ENCODE data around the gene ZC3H4. TPM values are rescaled to one million over a fixed set of nuclear protein-coding genes. Genes with fewer than 3 reads are reported as not detected.

The ZC3H4 gene
- total and polyA plus RNA-seq, 9 of the 15 experiments (the other 6 are each of a cell fraction or from before 2014, with no cell fraction given) = 2.2 to 75.6 (median 18.3) TPM

DNA sequence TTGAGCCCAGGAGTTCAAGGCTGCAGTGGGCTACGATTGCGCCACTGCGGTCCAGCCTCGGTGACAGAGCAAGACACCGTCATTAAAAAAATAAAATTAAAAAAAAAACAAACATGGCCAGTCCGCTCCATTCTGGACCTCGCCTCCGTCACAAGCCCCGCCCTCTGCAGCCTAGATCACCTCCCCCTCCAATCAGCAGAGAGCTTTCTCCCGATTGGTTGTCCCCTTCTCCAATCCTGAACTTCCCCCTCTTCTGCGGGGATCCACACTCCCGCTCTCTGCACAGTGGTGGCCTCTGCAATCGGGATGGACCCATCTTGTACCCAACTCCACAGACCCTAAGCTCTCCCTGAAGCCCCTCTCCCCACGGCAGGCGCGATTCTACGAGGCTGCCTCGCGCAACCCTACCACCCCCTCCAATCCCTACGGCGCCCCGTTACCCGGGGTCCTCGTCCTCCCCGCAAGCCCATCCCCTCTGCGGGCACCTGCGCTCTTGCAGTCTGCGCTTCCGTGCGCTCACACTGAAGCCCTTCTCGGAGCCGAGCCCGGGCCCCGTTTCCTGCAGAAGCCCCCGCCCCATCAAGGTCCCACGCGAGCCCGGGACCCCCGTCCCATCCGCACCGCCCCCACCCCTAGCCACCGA is 65.7 kb downstream of the ZC3H4 start (continued):
- TF ChIP-seq, protein P1, sequence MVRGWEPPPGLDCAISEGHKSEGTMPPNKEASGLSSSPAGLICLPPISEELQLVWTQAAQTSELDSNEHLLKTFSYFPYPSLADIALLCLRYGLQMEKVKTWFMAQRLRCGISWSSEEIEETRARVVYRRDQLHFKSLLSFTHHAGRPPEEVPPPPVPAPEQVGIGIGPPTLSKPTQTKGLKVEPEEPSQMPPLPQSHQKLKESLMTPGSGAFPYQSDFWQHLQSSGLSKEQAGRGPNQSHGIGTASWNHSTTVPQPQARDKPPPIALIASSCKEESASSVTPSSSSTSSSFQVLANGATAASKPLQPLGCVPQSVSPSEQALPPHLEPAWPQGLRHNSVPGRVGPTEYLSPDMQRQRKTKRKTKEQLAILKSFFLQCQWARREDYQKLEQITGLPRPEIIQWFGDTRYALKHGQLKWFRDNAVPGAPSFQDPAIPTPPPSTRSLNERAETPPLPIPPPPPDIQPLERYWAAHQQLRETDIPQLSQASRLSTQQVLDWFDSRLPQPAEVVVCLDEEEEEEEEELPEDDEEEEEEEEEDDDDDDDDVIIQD (CRISPR knock-in tag; IDR thresholded peaks at IDR 0.05) = no peak
- TF ChIP-seq ZNF444 (CRISPR knock-in tag; IDR thresholded peaks at IDR 0.05) = no peak
- no peak for TF ChIP-seq ZNF551 (CRISPR knock-in tag; IDR thresholded peaks at IDR 0.05)
- no peak for TF ChIP-seq ATF1 (CRISPR knock-in tag; IDR thresholded peaks at IDR 0.05)
- 0 out of 2 replicates have a peak, but pooled peaks have one; percentile 12 for TF ChIP-seq ATF1 (tag; IDR thresholded peaks at IDR 0.05)
- TF ChIP-seq, protein P2, sequence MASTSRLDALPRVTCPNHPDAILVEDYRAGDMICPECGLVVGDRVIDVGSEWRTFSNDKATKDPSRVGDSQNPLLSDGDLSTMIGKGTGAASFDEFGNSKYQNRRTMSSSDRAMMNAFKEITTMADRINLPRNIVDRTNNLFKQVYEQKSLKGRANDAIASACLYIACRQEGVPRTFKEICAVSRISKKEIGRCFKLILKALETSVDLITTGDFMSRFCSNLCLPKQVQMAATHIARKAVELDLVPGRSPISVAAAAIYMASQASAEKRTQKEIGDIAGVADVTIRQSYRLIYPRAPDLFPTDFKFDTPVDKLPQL (IDR thresholded peaks at IDR 0.05; ENCODE audit: extremely low read depth, insufficient read length) = no peak
- no peak for TF ChIP-seq MTA2 (IDR thresholded peaks at IDR 0.05; ENCODE audit: low read depth)
- no peak for TF ChIP-seq DDX20 (tag; IDR thresholded peaks at IDR 0.05; ENCODE audit: low read depth)
- no peak for TF ChIP-seq ARNT (IDR thresholded peaks at IDR 0.05)
- no peak for TF ChIP-seq PCBP1 (IDR thresholded peaks at IDR 0.05; ENCODE audit: low read depth, low read length, poor library complexity, severe bottlenecking)
- TF ChIP-seq PHB2 (IDR thresholded peaks at IDR 0.05; ENCODE audit: low read depth) = no peak
- no peak for TF ChIP-seq RBM34 (IDR thresholded peaks at IDR 0.05; ENCODE audit: borderline replicate concordance, insufficient read depth, low read length)
- TF ChIP-seq, protein P3, sequence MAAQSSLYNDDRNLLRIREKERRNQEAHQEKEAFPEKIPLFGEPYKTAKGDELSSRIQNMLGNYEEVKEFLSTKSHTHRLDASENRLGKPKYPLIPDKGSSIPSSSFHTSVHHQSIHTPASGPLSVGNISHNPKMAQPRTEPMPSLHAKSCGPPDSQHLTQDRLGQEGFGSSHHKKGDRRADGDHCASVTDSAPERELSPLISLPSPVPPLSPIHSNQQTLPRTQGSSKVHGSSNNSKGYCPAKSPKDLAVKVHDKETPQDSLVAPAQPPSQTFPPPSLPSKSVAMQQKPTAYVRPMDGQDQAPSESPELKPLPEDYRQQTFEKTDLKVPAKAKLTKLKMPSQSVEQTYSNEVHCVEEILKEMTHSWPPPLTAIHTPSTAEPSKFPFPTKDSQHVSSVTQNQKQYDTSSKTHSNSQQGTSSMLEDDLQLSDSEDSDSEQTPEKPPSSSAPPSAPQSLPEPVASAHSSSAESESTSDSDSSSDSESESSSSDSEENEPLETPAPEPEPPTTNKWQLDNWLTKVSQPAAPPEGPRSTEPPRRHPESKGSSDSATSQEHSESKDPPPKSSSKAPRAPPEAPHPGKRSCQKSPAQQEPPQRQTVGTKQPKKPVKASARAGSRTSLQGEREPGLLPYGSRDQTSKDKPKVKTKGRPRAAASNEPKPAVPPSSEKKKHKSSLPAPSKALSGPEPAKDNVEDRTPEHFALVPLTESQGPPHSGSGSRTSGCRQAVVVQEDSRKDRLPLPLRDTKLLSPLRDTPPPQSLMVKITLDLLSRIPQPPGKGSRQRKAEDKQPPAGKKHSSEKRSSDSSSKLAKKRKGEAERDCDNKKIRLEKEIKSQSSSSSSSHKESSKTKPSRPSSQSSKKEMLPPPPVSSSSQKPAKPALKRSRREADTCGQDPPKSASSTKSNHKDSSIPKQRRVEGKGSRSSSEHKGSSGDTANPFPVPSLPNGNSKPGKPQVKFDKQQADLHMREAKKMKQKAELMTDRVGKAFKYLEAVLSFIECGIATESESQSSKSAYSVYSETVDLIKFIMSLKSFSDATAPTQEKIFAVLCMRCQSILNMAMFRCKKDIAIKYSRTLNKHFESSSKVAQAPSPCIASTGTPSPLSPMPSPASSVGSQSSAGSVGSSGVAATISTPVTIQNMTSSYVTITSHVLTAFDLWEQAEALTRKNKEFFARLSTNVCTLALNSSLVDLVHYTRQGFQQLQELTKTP (IDR thresholded peaks at IDR 0.05; ENCODE audit: low read depth in 1 of 2, partially characterized antibody in 2 of 2) = peak in 1 of 2 experiments; percentile 34
- TF ChIP-seq NFXL1 (CRISPR knock-in tag; IDR thresholded peaks at IDR 0.05) = no peak
- TF ChIP-seq PTBP1 (IDR thresholded peaks at IDR 0.05; ENCODE audit: low read depth, low read length) = no peak
- no peak for TF ChIP-seq BRF1 (IDR thresholded peaks at IDR 0.05; ENCODE audit: borderline replicate concordance, extremely low read depth, insufficient read length)
- peak; percentile 95 for TF ChIP-seq HDAC2 (IDR thresholded peaks at IDR 0.05)
